Upper lobe of left lung (tissue), 6 donors: ENCODE results near the gene OR2Y1. TPM values are rescaled to one million over a fixed set of nuclear protein-coding genes. Genes with fewer than 3 reads are reported as not detected.

Source experiments
- ATAC-seq, 2 donors: fragments of 200-7000 bp; cut with Tn5 transposase; one replicate each; pipeline ENCODE4 v1.9.1; 2022; ENCODE audit warnings: mild to moderate bottlenecking in 2 of 2, moderate library complexity in 2 of 2; ENCODE audit not compliant: low FRiP score in 2 of 2
- DNase-seq, 2 donors: peaks; one replicate each; pipeline ENCODE4 v3.0.0-alpha.2; 2019 to 2020
- H3K27ac ChIP-seq, 4 donors: fragments of 200-600 bp; sonication (generic); one replicate each; pipeline ENCODE4 v1.5.1; 2016 to 2019
- H3K27me3 ChIP-seq, 4 donors: fragments of 200-600 bp; sonication (generic); one replicate each; pipeline ENCODE4 v1.5.1; 2017 to 2019
- H3K36me3 ChIP-seq, 4 donors: fragments of 200-600 bp; sonication (generic); one replicate each; pipeline ENCODE4 v1.5.1; 2016 to 2019
- H3K4me1 ChIP-seq, 4 donors: fragments of 200-600 bp; sonication (generic); one replicate each; pipeline ENCODE4 v1.5.1; 2018 to 2019
- H3K4me3 ChIP-seq, 4 donors: fragments of 200-600 bp; sonication (generic); one replicate each; pipeline ENCODE4 v1.5.1; 2017 to 2019; ENCODE audit warnings: mild to moderate bottlenecking in 2 of 4, moderate library complexity in 1 of 4
- H3K9me3 ChIP-seq, 4 donors: fragments of 200-600 bp; sonication (generic); one replicate each; pipeline ENCODE4 v1.5.1; 2018 to 2019
- EP300 ChIP-seq, 4 donors: sonication (generic); formaldehyde crosslinking; IDR thresholded peaks; one replicate each; pipeline ENCODE4 v1.5.1; 2017; ENCODE audit warnings: antibody characterized with exemption in 4 of 4, control low read depth in 2 of 4
- POLR2A ChIP-seq, 4 donors: fragments of 450-650 bp; IDR thresholded peaks; one replicate each; pipeline ENCODE4 v1.5.1; 2016 to 2017; ENCODE audit warnings: antibody characterized with exemption in 4 of 4, mild to moderate bottlenecking in 2 of 4
- POLR2AphosphoS5 ChIP-seq, 2 donors: sonication (generic); formaldehyde crosslinking; IDR thresholded peaks; one replicate each; pipeline ENCODE4 v1.5.1; 2017; ENCODE audit warnings: antibody characterized with exemption in 2 of 2
- WGBS, 2 donors: methylation state at CpG; one replicate each; pipeline ENCODE4 v1.1.5; 2017 to 2018; 5-methylcytosine and 5-hydroxymethylcytosine counted together
- total RNA-seq, 6 donors: library from RNA; depleted of rRNA in 4 of 6; stranded (reverse); fragments of >200 nt in 4 of 6; gene quantifications; one replicate each; pipeline versions ENCODE4 v1.1.0 to v1.2.1, GENCODE V29; 2016 to 2021
- TF ChIP-seq, protein P1 (sequence below), 6 experiments: fragments of 450-650 bp in 4 of 6; fragments of 200-600 bp in 2 of 6; sonication (generic) in 2 of 6; IDR thresholded peaks; one replicate each; pipeline ENCODE4 v1.5.1; 2016 to 2019; ENCODE audit warnings: antibody characterized with exemption in 6 of 6
- donor health status: DM: no; HTN: no; CAD: no; lungs with moderate emphysema.
- donor health status: DM: no; HTN: yes; CAD: no; lungs with severe emphysema.

The OR2Y1 gene
- total RNA-seq, 6 donors from 2014 or later, result not detected

DNA sequence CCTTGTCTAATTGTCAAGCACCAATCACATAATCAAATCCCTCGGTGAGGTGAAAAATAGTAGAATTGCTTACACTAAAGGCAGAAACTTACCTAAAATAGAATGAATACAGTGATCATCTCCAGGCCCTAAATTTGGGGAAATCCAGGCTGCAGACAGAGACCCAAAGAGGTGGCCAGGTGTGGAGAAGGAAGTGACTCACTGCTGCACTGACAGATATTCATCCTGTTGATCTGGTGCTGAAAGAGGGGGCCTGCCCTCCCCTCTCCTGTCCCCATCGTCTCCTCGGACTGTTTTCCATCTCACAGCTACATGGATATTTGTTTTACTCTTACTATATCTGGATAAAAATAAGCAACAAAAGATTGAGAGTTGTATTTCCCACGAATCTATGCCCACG, 15.9 kb downstream of the OR2Y1 start:
- TF ChIP-seq POLR2A (IDR thresholded peaks at IDR 0.05) (no peak), POLR2AphosphoS5 (IDR thresholded peaks at IDR 0.05) (no peak), EP300 (IDR thresholded peaks at IDR 0.05) (no peak)
- TF ChIP-seq, protein P1, sequence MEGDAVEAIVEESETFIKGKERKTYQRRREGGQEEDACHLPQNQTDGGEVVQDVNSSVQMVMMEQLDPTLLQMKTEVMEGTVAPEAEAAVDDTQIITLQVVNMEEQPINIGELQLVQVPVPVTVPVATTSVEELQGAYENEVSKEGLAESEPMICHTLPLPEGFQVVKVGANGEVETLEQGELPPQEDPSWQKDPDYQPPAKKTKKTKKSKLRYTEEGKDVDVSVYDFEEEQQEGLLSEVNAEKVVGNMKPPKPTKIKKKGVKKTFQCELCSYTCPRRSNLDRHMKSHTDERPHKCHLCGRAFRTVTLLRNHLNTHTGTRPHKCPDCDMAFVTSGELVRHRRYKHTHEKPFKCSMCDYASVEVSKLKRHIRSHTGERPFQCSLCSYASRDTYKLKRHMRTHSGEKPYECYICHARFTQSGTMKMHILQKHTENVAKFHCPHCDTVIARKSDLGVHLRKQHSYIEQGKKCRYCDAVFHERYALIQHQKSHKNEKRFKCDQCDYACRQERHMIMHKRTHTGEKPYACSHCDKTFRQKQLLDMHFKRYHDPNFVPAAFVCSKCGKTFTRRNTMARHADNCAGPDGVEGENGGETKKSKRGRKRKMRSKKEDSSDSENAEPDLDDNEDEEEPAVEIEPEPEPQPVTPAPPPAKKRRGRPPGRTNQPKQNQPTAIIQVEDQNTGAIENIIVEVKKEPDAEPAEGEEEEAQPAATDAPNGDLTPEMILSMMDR (IDR thresholded peaks at IDR 0.05), result no peak
- no peaks in the 10 kb centered on the region for H3K4me1 ChIP-seq
- H3K36me3 ChIP-seq, result no peaks in the 10 kb centered on the region
- H3K4me3 ChIP-seq, result no peak overlapping the region
- ATAC-seq, result no peak
- no peaks in the 10 kb centered on the region for H3K27me3 ChIP-seq
- H3K27ac ChIP-seq, result no peak overlapping the region
- no peaks in the 10 kb centered on the region for H3K9me3 ChIP-seq
- no peak for DNase-seq
- WGBS, 2 donors, result 62 to 69% methylated on average over 5 of the region's 5 CpGs

DNA sequence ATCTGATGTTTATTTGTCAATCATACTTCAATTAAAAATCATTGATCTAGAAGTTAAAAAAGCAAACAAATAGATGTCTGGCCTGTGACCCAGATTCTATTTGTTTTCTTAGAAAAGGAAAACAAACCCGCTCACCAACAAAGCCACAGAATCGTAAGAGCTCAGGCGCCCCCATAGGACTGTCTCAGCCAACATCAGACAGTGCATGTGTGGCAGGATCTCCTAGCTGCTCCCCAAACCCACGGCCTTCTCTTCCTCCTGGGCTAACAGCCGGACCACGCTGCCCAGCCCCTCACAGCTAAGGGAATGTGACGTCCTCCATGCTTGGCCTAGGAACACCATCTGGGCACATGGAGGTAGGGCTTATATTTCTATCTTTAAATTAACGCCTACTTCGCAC, 19.4 kb downstream of the OR2Y1 start:
- TF ChIP-seq POLR2A (IDR thresholded peaks at IDR 0.05) (no peak), EP300 (IDR thresholded peaks at IDR 0.05) (no peak), POLR2AphosphoS5 (IDR thresholded peaks at IDR 0.05) (no peak)
- TF ChIP-seq, protein P1 (IDR thresholded peaks at IDR 0.05), result no peak
- no peak for ATAC-seq
- 84 to 89% methylated on average over 9 of the region's 9 CpGs for WGBS, 2 donors
- Histone ChIP-seq H3K9me3 (no peaks in the 10 kb centered on the region), H3K27me3 (no peaks in the 10 kb centered on the region), H3K4me1 (no peaks in the 10 kb centered on the region), H3K36me3 (no peaks in the 10 kb centered on the region), H3K4me3 (no peak overlapping the region), H3K27ac (no peak overlapping the region)
- no peak for DNase-seq

DNA sequence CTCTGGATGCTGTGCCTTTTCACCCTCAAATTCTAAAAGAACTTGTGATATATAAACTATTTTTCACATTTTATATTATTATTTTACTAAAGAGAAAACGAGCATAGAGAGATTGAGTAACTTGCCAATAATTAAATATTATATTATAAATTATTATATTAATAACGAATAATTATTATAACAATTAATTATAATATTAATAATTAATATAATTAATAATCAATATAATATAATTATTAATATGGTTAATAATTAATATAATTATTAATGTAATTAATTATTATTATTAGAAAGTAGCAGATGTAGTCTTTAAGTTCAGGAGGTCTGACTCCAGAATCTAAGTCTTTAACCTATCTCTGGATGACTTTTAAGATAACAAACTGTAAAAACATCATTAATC, 20.1 kb downstream of the OR2Y1 start:
- H3K27ac ChIP-seq, result no peak overlapping the region
- no peak for ATAC-seq
- H3K27me3 ChIP-seq, result no peaks in the 10 kb centered on the region
- H3K36me3 ChIP-seq, result no peaks in the 10 kb centered on the region
- TF ChIP-seq POLR2AphosphoS5 (IDR thresholded peaks at IDR 0.05), result no peak
- TF ChIP-seq, protein P1 (IDR thresholded peaks at IDR 0.05), result no peak
- TF ChIP-seq POLR2A (IDR thresholded peaks at IDR 0.05), result no peak
- TF ChIP-seq EP300 (IDR thresholded peaks at IDR 0.05), result no peak
- WGBS, 2 donors, result 81 to 82% methylated on average over 2 of the region's 2 CpGs
- DNase-seq, result no peak
- no peaks in the 10 kb centered on the region for H3K4me1 ChIP-seq
- H3K4me3 ChIP-seq, result no peak overlapping the region
- no peaks in the 10 kb centered on the region for H3K9me3 ChIP-seq

DNA sequence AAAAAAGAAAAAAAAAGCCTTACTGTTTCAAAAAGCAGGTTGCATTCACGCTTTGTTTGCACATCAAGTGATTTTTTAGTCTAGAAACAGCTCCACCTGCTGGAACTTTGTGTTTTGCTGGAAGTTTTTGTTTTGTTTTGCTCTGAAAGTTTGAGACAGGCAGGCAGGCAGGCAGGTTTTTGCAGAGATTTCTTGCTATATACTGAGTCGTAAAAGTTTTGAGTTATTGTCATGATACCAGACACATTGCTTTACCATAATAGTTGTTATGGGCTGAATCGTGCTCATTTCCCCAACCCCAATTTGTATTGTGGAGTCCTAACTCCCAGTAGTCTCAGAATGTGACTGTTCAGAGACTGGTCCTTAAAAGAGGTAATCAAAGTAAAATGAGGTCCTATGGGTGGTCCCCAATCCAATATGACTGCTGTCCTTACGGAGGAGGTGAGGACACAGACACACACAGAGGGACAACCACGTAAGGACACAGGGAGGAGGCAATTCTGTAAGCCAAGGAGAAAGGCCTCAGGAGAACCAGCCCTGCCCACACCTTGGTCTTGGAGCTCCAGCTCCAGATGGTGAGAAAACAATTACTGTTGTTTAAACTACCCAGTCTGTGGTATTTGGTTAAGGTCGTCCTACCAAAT, 20.9 kb downstream of the OR2Y1 start:
- TF ChIP-seq, protein P1 (IDR thresholded peaks at IDR 0.05), result peak in 5 of 6 experiments; percentile 24 to 54 (median 30)
- TF ChIP-seq EP300 (IDR thresholded peaks at IDR 0.05) (no peak), POLR2A (IDR thresholded peaks at IDR 0.05) (no peak)
- ATAC-seq (no peak), DNase-seq (no peak)
- Histone ChIP-seq H3K4me3 (no peak overlapping the region), H3K36me3 (no peaks in the 10 kb centered on the region), H3K9me3 (no peaks in the 10 kb centered on the region), H3K27me3 (no peaks in the 10 kb centered on the region), H3K27ac (no peak overlapping the region), H3K4me1 (no peaks in the 10 kb centered on the region)
- 46 to 47% methylated on average over 6 of the region's 6 CpGs for WGBS, 2 donors

DNA sequence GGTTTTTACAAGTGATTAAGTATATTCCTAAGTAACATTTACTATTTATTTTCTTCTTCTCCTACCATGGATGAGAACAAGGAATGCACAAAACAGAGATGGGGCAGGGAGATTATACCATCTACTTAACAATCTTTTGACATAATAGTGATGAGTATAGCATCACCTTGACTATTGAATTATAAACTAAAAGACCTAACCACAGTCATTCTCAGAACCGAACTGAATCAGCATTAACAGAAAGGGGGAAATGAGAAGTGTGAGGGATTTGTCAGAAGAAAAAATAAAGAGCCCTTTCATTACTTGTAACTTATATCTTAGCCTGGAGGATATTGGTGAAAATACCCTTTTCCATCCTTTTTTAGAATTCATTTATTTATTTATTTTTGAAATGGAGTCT, 21.9 kb downstream of the OR2Y1 start:
- ATAC-seq (no peak), DNase-seq (no peak)
- H3K36me3 ChIP-seq, result no peaks in the 10 kb centered on the region
- no peak overlapping the region for H3K4me3 ChIP-seq
- H3K9me3 ChIP-seq, result no peaks in the 10 kb centered on the region
- TF ChIP-seq POLR2AphosphoS5 (IDR thresholded peaks at IDR 0.05), result no peak
- no peak for TF ChIP-seq POLR2A (IDR thresholded peaks at IDR 0.05)
- no peak for TF ChIP-seq EP300 (IDR thresholded peaks at IDR 0.05)
- TF ChIP-seq, protein P1 (IDR thresholded peaks at IDR 0.05), result no peak
- no peaks in the 10 kb centered on the region for H3K27me3 ChIP-seq
- 32 to 68% methylated on average over 1 of the region's 1 CpG for WGBS, 2 donors
- no peak overlapping the region for H3K27ac ChIP-seq
- no peaks in the 10 kb centered on the region for H3K4me1 ChIP-seq
